SU-DHL-6 (cell line): ENCODE measurements around the gene TUSC7.

ENCODE experiments used
- CTCF ChIP-seq: fragments of 200-600 bp; sonication (generic); IDR thresholded peaks from one replicate; pipeline ENCODE4 v1.5.1; 2017; ENCODE audit warnings: antibody characterized with exemption, mild to moderate bottlenecking, low read length, moderate library complexity; ENCODE audit not compliant: insufficient read depth, poor library complexity, severe bottlenecking
- EZH2phosphoT487 ChIP-seq: fragments of 200-600 bp; sonication (generic), shearing (Covaris generic); conservative IDR thresholded peaks from 2 replicates; pipeline ENCODE4 v1.6.1; 2018; ENCODE audit warnings: mild to moderate bottlenecking, antibody characterized with exemption, low read length, moderate library complexity, mixed read lengths

- no peak for TF ChIP-seq CTCF
- no peak for TF ChIP-seq EZH2phosphoT487
Measured at GRCh38 chr3:116663161-116664110, 46.1 kb upstream of the TUSC7 start.
